KBM-7 (cell line): ENCODE results near the gene CPSF4.
"Not testable (repeated sequence)": the region's sequence is repeated elsewhere in the genome, so short reads cannot be mapped to it uniquely, and the experiment has no call there.

ENCODE experiments used
- DNase-seq: peaks from one replicate; pipeline ENCODE4 v3.0.0-alpha.2; 2015
- in situ Hi-C: fragments of 300-500 bp; cut with MboI; formaldehyde crosslinking; loops from 2 replicates; pipeline ENCODE4 v1.14.3; 2020; ENCODE audit warnings: low sequenced_read_pairs, low pct_unique_long_range_greater_than_20kb, mixed read lengths

Gene CPSF4

GRCh38 chr7:99472561-99473314 is 34.0 kb downstream of the CPSF4 start, which contains the start of gene ZNF789:
Gene ZNF789 (plus strand): TSS chr7:99472890. CDS start chr7:99476457, 3,567 bp downstream.
- in situ Hi-C loops = no loop called here
- DNase-seq = peak; percentile 97

- in situ Hi-C loops = no loop called here
- DNase-seq = peak; percentile 76
Measured at GRCh38 chr7:99473315-99473596, 34.5 kb downstream of the CPSF4 start.

DNA sequence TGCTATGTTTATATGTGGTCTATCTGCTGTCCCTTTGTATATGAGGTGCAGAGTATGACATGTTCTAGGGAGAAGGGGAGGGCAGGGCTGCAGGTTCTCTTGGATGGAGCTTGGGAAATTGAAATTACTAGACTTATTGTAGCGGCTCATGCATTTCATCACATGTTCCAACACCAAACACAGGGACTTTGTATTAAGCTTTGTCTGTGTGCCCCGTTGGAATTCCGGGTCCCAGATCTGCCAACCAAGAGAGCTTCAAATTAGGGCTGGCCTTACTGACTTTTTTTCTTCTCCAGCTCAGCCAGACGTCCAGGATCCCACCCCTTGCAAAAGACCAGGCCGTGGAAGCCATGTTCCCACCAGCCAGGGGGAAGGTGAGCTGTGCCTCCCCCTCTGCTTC is 37.4 kb downstream of the CPSF4 start:
- no peak for DNase-seq
- in situ Hi-C loops = no loop called here

DNA sequence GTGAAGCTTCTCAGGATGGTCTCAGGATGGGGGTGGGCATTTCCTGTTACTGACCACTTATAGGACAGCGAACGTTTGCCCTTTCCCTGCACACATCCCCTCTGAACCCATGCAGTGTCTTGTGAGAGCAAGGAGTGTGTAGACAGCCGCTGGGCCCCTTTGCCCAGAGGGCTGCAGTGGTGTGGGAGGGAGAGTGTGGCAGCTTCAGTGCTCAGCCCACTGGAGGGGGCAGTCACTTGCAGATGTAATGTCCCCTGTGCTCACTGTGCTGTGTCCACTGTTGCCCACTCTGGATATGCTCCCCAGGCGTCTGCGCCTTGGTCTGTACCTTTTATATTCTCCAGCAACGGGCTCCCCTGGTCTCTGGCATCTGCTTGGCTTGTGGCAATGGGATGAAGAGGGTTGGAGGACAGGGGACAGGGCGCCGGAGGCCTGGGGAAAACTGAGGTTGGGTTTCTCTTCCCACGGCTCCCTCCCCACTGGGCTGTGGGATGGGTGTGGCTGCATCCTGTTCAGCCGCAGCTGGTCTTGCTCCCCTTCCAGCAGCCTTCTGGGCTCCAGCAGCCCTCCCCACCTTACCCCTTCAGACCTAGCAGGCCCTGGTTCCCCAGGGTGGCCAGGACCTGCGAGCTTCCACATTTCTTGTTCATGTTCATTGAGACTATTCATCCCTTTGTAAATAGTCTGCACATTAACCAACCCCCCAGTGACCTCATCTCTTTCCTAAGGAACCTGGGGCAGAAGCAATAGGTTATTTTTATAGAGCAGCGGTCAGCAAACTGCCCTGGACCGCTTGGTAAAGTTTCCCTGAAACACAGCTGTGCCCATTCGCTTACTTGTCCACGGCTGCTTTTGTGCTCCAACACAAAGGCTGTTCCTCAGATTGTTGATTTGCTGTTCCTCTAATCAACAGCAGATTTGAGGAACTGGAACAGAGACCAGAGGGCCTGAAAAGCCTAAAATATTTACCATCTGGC is 40.0 kb downstream of the CPSF4 start:
- DNase-seq = no peak
- in situ Hi-C loops = no loop called here

GRCh38 chr7:99485094-99485493 is 46.4 kb downstream of the CPSF4 start:
- DNase-seq = no peak
- in situ Hi-C loops = no loop called here

DNA sequence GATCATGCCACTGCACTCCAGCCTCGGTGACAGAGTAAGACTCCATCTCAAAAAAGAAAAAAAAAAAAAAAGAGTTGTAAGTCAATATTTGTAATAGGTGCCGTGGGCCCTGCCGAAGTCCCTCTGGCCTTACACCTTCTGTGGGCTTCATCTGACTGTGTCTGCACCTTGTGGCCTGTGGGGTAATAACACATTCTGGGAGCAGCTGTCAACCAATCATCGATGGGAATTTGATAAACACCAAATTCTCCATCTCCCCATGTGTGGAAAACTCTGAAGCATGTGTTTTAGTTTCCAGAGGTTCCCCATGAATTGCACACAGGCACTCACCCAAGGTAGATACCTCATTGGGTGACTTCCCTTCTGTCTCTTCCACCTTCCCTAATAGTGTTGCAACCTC is 50.5 kb downstream of the CPSF4 start:
- in situ Hi-C loops = no loop called here
- DNase-seq = peak; percentile 15

DNA sequence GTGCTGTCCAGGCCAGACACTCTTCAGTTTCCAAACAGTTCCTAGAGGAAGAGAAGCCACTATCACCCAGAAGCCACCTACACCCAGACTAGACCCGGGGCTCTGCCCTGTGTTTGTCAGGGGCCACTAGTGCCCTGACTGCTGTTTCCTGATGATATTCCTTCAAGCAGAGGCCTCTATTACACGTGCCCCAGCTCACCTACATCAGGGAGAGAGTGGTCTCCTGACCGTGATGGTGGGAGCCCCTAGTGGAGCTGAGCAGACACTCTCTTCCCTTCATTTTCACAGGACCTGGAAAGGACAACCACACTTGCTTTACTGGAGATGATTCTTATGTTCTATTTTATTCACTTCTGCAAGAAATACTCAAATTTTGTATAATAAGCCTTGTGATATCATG is 52.1 kb downstream of the CPSF4 start:
- in situ Hi-C loops = no loop called here
- DNase-seq = no peak

GRCh38 chr7:99493823-99494222 is 55.1 kb downstream of the CPSF4 start:
- DNase-seq = no peak
- in situ Hi-C loops = no loop called here

DNA sequence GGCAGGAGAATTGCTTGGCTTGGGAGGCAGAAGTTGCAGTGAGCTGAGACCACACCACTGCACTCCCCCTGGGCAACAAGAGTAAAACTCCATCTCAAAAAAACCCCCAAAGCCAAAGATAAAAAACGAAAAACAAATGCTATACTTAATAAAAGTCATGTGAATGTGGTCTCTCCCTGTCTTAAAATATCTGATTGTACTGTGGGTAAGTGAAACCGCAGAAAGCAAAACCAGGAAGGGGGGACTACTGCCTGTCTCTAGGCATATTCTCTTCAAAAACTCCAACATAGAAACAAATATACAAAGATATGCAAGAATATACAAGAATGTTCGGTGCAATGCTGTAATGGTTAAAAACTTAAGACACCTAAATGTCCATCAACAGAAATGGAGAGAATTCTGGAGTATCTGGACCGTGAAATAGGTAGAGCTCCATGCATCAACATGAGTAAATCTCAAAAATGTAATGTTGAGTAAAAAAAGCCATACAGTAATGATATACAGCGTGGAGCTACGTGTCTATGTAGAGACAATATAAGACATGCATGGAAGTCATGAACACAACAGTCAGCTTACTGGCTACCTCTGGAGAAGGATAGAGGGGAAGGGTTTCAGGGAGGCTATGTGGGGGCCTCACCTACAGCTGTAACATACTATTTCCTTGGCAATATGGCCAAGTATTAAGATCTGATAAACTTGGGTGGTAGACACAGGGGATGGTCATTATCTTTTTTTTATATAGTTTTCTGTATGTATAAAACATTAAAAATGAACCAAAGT is 59.2 kb downstream of the CPSF4 start:
- peak; percentile 38 for DNase-seq
- in situ Hi-C loops = no loop called here

DNA sequence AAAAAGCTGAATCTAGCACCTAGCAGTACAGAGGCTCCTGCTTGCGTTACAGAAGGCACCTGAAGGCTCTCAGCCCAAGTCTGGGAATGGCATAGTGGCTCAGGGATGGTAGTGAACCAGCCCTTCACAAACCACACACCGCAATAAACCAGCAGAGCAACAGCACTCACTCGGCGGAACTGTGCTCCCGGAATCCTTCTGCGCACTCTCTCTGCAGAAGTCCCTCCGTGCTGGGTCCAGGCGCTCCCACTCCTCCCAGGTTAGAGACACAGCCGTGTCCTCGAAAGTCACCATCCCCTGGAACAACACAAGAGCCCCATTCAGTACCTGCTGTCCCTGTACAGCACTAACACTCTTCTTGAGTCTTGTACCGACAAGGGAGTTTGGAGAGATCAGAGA is 59.8 kb downstream of the CPSF4 start:
- peak; percentile 51 for DNase-seq
- in situ Hi-C loops = no loop called here

- in situ Hi-C loops = no loop called here
- DNase-seq = peak; percentile 45
Measured at GRCh38 chr7:99499371-99499720, 60.6 kb downstream of the CPSF4 start.

DNA sequence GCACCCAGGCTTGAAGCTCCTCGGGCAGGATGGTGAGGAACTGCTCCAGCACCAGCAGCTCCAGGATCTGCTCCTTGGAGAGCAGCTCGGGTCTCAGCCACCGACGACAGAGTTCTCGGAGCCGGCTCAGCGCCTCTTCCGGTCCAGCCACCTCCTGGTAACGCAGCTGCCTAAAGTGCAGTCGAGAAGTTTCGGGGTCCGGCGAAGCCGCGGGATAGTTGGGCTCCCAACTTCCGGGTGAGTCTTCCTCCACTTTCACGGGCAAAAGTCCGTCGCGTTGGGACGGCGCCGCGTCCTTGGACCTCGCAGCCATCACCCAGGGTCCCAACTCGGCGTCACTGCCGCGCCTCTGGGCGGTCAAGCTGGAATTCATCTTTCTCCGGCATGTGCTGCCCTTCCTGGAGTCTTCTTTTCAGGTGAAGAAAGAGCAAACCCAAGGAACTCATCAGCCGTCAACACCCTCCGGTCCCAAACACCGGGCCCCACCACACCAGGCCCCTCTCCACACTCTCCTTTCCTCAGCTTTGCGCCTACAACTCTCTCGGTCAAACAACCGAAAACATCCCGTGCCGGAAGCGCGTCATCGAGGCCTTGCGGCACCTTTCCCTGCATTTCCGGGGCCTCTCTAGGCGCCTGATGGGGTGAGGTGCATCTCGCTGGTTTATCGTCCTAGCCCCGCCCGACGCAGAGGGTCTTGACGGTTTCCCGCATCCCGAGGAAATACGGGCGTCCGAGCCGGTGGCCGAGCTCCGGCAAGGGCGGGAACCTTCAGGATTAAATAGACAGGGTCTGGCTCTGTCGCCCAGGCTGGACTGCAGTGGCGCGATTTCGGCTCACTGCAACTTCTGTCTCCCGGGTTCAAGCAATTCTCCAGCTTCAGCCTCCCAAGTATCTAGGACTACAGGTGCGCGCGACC is 61.2 kb downstream of the CPSF4 start, which contains the start of gene ZNF394:
Gene ZNF394 (minus strand): TSS at position 561 of the 916 bp plus-strand sequence. CDS start 188 bp downstream, at position 373.
- in situ Hi-C loops = no loop called here
- peak; percentile 90 for DNase-seq

DNA sequence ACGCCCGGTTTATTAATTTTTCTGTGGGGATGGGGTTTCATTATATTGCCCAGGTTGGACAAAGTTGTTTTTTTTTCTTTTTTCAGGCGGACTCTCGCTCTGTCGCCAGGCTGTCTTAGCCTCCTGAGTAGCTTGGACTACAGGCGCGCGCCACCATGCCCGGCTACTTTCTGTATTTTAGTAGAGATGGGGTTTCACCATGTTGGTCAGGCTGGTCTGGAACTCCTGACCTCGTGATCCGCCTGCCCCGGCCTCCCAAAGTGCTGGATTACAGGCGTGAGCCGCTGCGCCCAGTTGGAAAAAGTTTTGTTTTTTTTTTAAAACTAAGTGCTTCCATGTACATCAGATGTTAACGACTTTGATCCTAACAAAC is 61.9 kb downstream of the CPSF4 start:
- DNase-seq = no peak
- in situ Hi-C loops = no loop called here

DNA sequence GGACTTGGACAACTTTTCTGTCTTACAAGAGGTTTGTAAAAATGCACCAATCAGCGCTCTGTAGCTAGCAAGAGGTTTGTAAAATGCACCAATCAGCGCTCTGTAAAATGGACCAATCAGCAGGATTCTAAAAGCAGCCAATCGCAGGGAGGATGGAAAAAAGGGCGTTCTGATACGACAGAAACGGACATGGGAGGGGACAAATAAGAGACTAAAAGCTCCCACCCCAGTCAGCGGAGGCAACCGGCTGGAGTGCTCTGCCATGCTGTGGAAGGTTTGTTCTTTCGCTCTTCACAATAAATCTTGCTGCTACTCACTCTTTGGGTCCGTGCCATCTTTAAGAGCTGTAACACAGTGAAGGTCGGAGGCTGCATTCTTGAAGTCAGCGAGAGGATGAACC is 62.5 kb downstream of the CPSF4 start:
- in situ Hi-C loops = not testable (repeated sequence)
- peak; percentile 23 for DNase-seq

DNA sequence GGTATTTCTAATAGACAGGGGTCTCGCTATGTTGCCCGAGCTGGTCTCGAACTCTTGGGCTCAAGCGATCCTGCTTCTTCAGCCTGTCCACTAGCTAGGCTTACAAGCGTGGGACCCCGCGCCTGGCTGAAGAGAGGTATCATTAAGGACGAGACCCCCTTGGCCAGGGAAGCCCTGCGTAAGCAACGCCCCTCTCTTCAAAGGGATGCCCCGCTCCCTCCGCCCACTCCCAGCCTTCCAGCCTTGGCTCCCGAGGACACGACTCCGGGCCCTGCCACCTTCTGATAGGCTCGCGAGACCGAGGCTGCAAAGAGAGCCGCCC is 65.5 kb downstream of the CPSF4 start:
- no peak for DNase-seq
- in situ Hi-C loops = no loop called here

- in situ Hi-C loops = no loop called here
- peak; percentile 98 for DNase-seq
Measured at GRCh38 chr7:99504603-99505323, 66.0 kb downstream of the CPSF4 start, which contains the start of gene ZKSCAN5. Gene ZKSCAN5 (plus strand): TSS chr7:99504662. CDS start chr7:99506045, 1,383 bp downstream.

DNA sequence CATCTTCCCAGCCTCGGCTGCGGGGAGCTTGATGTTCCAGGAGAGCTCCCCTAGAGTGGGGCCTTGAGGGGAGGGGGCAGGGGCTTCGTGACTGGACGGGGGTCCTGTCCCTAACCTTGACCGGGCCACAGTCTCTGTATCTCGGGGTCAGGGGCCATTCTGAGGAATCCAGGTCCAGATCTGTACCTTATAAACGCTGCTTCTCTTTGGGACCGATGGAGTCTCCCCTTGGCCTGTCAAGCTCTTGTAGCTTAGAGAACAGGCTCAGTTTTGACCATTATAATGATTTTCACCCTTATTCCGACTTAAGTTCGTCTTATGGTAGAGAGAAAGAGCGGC is 66.5 kb downstream of the CPSF4 start:
- no peak for DNase-seq
- in situ Hi-C loops = no loop called here
